HepG2 (cell line): ENCODE results near the gene INHBA. TPM values are rescaled to one million over a fixed set of nuclear protein-coding genes. Genes with fewer than 3 reads are reported as not detected.

ENCODE experiments used
- AKAP8 ChIP-seq: sonication (generic); formaldehyde crosslinking; IDR thresholded peaks from 2 replicates; pipeline ENCODE4 v1.5.1; 2020; ENCODE audit warnings: mild to moderate bottlenecking, missing genetic modification reagents
- JARID2 ChIP-seq: sonication (generic); formaldehyde crosslinking; IDR thresholded peaks from 2 replicates; pipeline ENCODE4 v1.8.1; 2023; ENCODE audit warnings: missing genetic modification reagents, inconsistent platforms; ENCODE audit not compliant: insufficient replicate concordance
- STAG1 ChIP-seq: sonication (generic); formaldehyde crosslinking; IDR thresholded peaks from 2 replicates; pipeline ENCODE4 v1.4.0; 2020; ENCODE audit warnings: missing genetic modification reagents
- TBP ChIP-seq: sonication (generic); formaldehyde crosslinking; IDR thresholded peaks from 2 replicates; pipeline ENCODE4 v1.5.0; 2020; ENCODE audit warnings: missing genetic modification reagents
- polyA plus RNA-seq, 8 experiments: library from polyadenylated mRNA; depleted of rRNA in 3 of 8; stranded (reverse) in 7 of 8; unstranded in 1 of 8; fragments of >200 nt; fragmentation: Illumina TruSeq in 4 of 8; extraction: Trizol in 4 of 8; gene quantifications; 2 replicates each; pipeline versions ENCODE4 v1.2.1 to v1.2.3, GENCODE V29; 2011 to 2016; ENCODE audit warnings: low read depth in 4 of 8, missing spikeins in 1 of 8, mixed read lengths in 1 of 8; ENCODE audit not compliant: insufficient read depth in 1 of 8
- total RNA-seq, 5 experiments: library from RNA; depleted of rRNA; stranded (reverse); fragments of >200 nt; fragmentation: Illumina TruSeq; extraction: Trizol; gene quantifications; 2 replicates each; pipeline ENCODE4 v1.2.3, GENCODE V29; 2016; ENCODE audit warnings: low read depth in 1 of 5
- TF ChIP-seq, protein P1 (sequence below), 2 experiments: sonication (generic) in 1 of 2; formaldehyde crosslinking in 1 of 2; IDR thresholded peaks; 2 replicates each; pipeline versions ENCODE4 v1.6.1 to v1.9.0; 2014 to 2022; ENCODE audit warnings: antibody characterized with exemption in 1 of 2, borderline replicate concordance in 1 of 2, inconsistent platforms in 1 of 2, low read depth in 1 of 2, missing genetic modification reagents in 1 of 2
- TF ChIP-seq, protein P2 (sequence below): sonication (generic); formaldehyde crosslinking; IDR thresholded peaks from 2 replicates; pipeline ENCODE4 v1.5.1; 2020; ENCODE audit warnings: mild to moderate bottlenecking, missing genetic modification reagents, borderline replicate concordance

Gene INHBA
- total and polyA plus RNA-seq, 2 of the 13 experiments (the other 11 are each of a cell fraction or from before 2014, with no cell fraction given) = not detected

DNA sequence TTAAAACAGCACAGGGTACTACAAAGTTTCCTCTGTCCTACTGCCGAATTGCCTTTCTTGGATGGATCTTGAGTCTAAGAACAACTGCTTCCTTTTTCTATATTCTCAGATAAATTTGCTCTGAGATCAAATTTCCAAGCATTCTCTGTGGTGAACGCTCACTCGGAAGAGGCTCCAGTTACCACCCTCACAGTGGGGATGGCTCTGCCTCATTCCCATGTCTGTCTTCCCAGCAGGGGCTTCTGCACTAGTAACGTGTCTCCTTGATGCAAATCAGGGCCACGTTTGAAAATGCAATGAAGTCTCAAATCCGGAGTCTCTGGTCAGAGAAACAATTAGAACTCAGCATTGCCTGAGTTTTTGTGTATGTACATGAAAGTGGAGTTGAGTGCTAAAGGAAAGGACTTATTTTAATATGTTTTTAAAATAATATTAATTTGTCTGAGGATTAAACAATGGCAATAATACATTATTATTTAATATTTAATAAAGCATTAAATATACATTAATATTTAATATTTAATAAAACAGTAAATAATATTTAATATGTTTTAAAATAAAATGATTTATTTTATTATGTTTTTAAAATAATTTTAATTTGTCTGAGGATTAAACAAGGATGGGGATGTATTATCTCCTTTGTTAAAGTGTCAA lies 61.8 kb downstream of the INHBA start (continued):
- TF ChIP-seq, protein P1, sequence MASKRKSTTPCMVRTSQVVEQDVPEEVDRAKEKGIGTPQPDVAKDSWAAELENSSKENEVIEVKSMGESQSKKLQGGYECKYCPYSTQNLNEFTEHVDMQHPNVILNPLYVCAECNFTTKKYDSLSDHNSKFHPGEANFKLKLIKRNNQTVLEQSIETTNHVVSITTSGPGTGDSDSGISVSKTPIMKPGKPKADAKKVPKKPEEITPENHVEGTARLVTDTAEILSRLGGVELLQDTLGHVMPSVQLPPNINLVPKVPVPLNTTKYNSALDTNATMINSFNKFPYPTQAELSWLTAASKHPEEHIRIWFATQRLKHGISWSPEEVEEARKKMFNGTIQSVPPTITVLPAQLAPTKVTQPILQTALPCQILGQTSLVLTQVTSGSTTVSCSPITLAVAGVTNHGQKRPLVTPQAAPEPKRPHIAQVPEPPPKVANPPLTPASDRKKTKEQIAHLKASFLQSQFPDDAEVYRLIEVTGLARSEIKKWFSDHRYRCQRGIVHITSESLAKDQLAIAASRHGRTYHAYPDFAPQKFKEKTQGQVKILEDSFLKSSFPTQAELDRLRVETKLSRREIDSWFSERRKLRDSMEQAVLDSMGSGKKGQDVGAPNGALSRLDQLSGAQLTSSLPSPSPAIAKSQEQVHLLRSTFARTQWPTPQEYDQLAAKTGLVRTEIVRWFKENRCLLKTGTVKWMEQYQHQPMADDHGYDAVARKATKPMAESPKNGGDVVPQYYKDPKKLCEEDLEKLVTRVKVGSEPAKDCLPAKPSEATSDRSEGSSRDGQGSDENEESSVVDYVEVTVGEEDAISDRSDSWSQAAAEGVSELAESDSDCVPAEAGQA (IDR thresholded peaks at IDR 0.05; ENCODE audit: low read depth) = no peak
- TF ChIP-seq, protein P1 (CRISPR knock-in tag; IDR thresholded peaks at IDR 0.05; ENCODE audit: borderline replicate concordance) = no peak
- TF ChIP-seq AKAP8 = no peak
- TF ChIP-seq TBP (CRISPR knock-in tag) = no peak
- TF ChIP-seq, protein P2, sequence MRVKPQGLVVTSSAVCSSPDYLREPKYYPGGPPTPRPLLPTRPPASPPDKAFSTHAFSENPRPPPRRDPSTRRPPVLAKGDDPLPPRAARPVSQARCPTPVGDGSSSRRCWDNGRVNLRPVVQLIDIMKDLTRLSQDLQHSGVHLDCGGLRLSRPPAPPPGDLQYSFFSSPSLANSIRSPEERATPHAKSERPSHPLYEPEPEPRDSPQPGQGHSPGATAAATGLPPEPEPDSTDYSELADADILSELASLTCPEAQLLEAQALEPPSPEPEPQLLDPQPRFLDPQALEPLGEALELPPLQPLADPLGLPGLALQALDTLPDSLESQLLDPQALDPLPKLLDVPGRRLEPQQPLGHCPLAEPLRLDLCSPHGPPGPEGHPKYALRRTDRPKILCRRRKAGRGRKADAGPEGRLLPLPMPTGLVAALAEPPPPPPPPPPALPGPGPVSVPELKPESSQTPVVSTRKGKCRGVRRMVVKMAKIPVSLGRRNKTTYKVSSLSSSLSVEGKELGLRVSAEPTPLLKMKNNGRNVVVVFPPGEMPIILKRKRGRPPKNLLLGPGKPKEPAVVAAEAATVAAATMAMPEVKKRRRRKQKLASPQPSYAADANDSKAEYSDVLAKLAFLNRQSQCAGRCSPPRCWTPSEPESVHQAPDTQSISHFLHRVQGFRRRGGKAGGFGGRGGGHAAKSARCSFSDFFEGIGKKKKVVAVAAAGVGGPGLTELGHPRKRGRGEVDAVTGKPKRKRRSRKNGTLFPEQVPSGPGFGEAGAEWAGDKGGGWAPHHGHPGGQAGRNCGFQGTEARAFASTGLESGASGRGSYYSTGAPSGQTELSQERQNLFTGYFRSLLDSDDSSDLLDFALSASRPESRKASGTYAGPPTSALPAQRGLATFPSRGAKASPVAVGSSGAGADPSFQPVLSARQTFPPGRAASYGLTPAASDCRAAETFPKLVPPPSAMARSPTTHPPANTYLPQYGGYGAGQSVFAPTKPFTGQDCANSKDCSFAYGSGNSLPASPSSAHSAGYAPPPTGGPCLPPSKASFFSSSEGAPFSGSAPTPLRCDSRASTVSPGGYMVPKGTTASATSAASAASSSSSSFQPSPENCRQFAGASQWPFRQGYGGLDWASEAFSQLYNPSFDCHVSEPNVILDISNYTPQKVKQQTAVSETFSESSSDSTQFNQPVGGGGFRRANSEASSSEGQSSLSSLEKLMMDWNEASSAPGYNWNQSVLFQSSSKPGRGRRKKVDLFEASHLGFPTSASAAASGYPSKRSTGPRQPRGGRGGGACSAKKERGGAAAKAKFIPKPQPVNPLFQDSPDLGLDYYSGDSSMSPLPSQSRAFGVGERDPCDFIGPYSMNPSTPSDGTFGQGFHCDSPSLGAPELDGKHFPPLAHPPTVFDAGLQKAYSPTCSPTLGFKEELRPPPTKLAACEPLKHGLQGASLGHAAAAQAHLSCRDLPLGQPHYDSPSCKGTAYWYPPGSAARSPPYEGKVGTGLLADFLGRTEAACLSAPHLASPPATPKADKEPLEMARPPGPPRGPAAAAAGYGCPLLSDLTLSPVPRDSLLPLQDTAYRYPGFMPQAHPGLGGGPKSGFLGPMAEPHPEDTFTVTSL (CRISPR knock-in tag) = no peak
- TF ChIP-seq STAG1 = no peak
- TF ChIP-seq JARID2 = no peak
